ENCODE results near the gene TERT. TPM values are rescaled to one million over a fixed set of nuclear protein-coding genes. Genes with fewer than 3 reads are reported as not detected.

TERT gene
- total and polyA plus RNA-seq, 2 of the 4 experiments (the other 2 are of a cell fraction), result not detected

DNA sequence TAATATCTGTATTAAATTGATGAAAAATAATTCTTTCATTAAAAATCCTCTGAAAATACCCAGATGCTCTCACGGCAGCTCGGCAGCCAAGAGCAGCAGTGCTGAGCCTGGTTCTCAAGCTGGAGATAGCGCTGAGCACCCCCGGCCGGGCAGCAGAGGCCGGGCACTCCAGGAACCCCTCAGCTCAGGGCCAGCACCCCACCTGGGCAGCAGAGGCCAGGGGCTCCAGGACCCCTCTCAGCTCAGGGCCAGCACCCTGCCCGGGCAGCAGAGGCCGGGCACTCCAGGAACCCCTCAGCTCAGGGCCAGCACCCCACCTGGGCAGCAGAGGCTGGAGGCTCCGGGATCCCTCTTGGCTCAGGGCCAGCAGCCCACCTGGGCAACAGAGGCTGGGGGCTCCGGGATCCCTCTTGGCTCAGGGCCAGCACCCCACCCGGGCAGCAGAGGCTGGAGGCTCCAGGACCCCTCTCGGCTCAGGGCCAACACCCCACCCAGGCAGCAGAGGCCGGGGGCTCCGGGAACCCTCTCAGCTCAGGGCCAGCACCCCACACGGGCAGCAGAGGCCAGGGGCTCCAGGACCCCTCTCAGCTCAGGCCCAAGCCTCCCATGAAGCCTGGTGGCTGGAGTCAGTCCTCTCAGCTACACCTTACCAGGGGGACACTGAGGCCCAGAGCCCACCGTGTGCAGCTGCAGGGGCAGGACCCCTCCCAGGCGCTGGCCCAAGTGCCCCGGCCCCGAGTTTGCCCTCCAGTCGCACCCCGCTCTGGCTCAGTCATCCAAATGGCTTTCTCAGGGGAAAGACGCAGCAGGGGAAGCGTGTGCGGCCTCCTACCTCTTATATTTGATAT is 28.3 kb upstream of the TERT start:
- CTCF ChIA-PET, result no interaction called here

More for the DNA sequence above, 28.3 kb upstream of the TERT start:
- no peak overlapping the region for H3K4me2 ChIP-seq (ENCODE audit: low read depth, low read length)
- peaks cover 0 to 6% of the 10 kb centered on the region in 2 experiments; a peak in 2 of 4 replicates for H3K79me1 ChIP-seq (ENCODE audit: low read depth in 1 of 2, low read length in 2 of 2)
- H2AFZ ChIP-seq (replicated peaks; ENCODE audit: low read length, poor library complexity), result no peak overlapping the region
- H3K9me1 ChIP-seq (ENCODE audit: insufficient read depth, low read length), result no peaks in the 10 kb centered on the region
- H3K14ac ChIP-seq (replicated peaks; ENCODE audit: low read depth, low read length), result no peak overlapping the region
- H3K27me3 ChIP-seq (ENCODE audit: control insufficient read depth, insufficient read depth, low read length), result no peaks in the 10 kb centered on the region
- no peak overlapping the region for H2AK5ac ChIP-seq (ENCODE audit: low read depth, low read length)
- peaks cover 5% of the 10 kb centered on the region for H3K9me3 ChIP-seq (ENCODE audit: control insufficient read depth, insufficient read depth, low read length)
- 94% methylated on average over 5 of the region's 24 CpGs; no CpG with 5 or more reads in 1 of the 2 experiments for WGBS, 2 experiments (ENCODE audit: extremely low coverage in 2 of 2, insufficient read length in 1 of 2)
- dilution Hi-C loops (cut with HindIII; ENCODE audit: low sequenced_read_pairs, unreplicated experiment) (no loop called here), in situ Hi-C loops (cut with MboI; ENCODE audit: low sequenced_read_pairs) (no loop called here), intact Hi-C loops (cut with micrococcal nuclease) (no loop called here)
- POLR2A ChIA-PET (ENCODE audit: unreplicated experiment), result no interaction called here
- no peak overlapping the region for H3K18ac ChIP-seq (ENCODE audit: low read depth, low read length)
- H2BK20ac ChIP-seq (ENCODE audit: low read depth, low read length), result no peak overlapping the region
- no peak for DNase-seq
- ATAC-seq (ENCODE audit: low read depth), result no peak
- no peak overlapping the region for H2BK120ac ChIP-seq (ENCODE audit: low read depth, low read length)
- H3K4me1 ChIP-seq (ENCODE audit: control insufficient read depth, insufficient read depth, low read length), result peaks cover 1% of the 10 kb centered on the region; the same call in 1 of the 2 replicates
- H4K91ac ChIP-seq (ENCODE audit: insufficient read depth, low read depth, low read length), result no peak overlapping the region
- no peak overlapping the region for H3K4me3 ChIP-seq (ENCODE audit: insufficient read depth, low read depth, low read length)
- no peak overlapping the region for H2BK15ac ChIP-seq (ENCODE audit: low read depth, low read length)
- no peak overlapping the region for H3K9ac ChIP-seq (ENCODE audit: low read depth, low read length)
- H4K20me1 ChIP-seq (ENCODE audit: insufficient read depth, low read length), result peaks cover 4% of the 10 kb centered on the region
- no peak overlapping the region for H2BK5ac ChIP-seq (ENCODE audit: low read depth, low read length, poor library complexity, severe bottlenecking)
- H3K4ac ChIP-seq (ENCODE audit: low read depth, low read length), result no peak overlapping the region
- no peak overlapping the region for H4K5ac ChIP-seq (ENCODE audit: low read depth, low read length)
- H3K56ac ChIP-seq (ENCODE audit: extremely low read depth, insufficient read depth, low read length), result no peak overlapping the region
- H2AK9ac ChIP-seq (replicated peaks; ENCODE audit: low read depth, low read length, poor library complexity), result no peak overlapping the region
- H3K27ac ChIP-seq (ENCODE audit: insufficient read depth, low read length), result no peak overlapping the region
- no peak for TF ChIP-seq CHD1 (IDR thresholded peaks at IDR 0.05; ENCODE audit: low read depth, low read length)
- no peak for TF ChIP-seq SMC3 (IDR thresholded peaks at IDR 0.05; ENCODE audit: low read depth, low read length)
- no peak for TF ChIP-seq MAFK (IDR thresholded peaks at IDR 0.05; ENCODE audit: low read depth, low read length)
- TF ChIP-seq, protein P1, sequence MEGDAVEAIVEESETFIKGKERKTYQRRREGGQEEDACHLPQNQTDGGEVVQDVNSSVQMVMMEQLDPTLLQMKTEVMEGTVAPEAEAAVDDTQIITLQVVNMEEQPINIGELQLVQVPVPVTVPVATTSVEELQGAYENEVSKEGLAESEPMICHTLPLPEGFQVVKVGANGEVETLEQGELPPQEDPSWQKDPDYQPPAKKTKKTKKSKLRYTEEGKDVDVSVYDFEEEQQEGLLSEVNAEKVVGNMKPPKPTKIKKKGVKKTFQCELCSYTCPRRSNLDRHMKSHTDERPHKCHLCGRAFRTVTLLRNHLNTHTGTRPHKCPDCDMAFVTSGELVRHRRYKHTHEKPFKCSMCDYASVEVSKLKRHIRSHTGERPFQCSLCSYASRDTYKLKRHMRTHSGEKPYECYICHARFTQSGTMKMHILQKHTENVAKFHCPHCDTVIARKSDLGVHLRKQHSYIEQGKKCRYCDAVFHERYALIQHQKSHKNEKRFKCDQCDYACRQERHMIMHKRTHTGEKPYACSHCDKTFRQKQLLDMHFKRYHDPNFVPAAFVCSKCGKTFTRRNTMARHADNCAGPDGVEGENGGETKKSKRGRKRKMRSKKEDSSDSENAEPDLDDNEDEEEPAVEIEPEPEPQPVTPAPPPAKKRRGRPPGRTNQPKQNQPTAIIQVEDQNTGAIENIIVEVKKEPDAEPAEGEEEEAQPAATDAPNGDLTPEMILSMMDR (conservative IDR thresholded peaks at IDR 0.05; ENCODE audit: low read depth, low read length), result no peak
- TF ChIP-seq, protein P2, sequence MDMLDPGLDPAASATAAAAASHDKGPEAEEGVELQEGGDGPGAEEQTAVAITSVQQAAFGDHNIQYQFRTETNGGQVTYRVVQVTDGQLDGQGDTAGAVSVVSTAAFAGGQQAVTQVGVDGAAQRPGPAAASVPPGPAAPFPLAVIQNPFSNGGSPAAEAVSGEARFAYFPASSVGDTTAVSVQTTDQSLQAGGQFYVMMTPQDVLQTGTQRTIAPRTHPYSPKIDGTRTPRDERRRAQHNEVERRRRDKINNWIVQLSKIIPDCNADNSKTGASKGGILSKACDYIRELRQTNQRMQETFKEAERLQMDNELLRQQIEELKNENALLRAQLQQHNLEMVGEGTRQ (IDR thresholded peaks at IDR 0.05; ENCODE audit: low read depth, low read length), result no peak
- no peak for TF ChIP-seq CEBPB (IDR thresholded peaks at IDR 0.05; ENCODE audit: low read depth, low read length)
- no peak for TF ChIP-seq BHLHE40 (IDR thresholded peaks at IDR 0.05; ENCODE audit: low read depth, low read length)
- no peak for TF ChIP-seq RAD21 (IDR thresholded peaks at IDR 0.05; ENCODE audit: low read length)
- TF ChIP-seq POLR2A (IDR thresholded peaks at IDR 0.05; ENCODE audit: low read depth, low read length), result no peak
- TF ChIP-seq MXI1 (IDR thresholded peaks at IDR 0.05; ENCODE audit: borderline replicate concordance, low read depth, low read length), result no peak
- TF ChIP-seq, protein P3, sequence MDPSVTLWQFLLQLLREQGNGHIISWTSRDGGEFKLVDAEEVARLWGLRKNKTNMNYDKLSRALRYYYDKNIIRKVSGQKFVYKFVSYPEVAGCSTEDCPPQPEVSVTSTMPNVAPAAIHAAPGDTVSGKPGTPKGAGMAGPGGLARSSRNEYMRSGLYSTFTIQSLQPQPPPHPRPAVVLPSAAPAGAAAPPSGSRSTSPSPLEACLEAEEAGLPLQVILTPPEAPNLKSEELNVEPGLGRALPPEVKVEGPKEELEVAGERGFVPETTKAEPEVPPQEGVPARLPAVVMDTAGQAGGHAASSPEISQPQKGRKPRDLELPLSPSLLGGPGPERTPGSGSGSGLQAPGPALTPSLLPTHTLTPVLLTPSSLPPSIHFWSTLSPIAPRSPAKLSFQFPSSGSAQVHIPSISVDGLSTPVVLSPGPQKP (IDR thresholded peaks at IDR 0.05; ENCODE audit: borderline replicate concordance, low read depth, low read length), result no peak
- TF ChIP-seq RFX5 (IDR thresholded peaks at IDR 0.05; ENCODE audit: low read depth, low read length), result no peak
- TF ChIP-seq FOS (IDR thresholded peaks at IDR 0.05; ENCODE audit: low read depth, low read length), result no peak
- no peak for TF ChIP-seq RCOR1 (IDR thresholded peaks at IDR 0.05; ENCODE audit: insufficient replicate concordance, low read length)
- no peak for TF ChIP-seq MAZ (IDR thresholded peaks at IDR 0.05; ENCODE audit: borderline replicate concordance, low read depth, low read length)
- H3K23ac ChIP-seq (ENCODE audit: low read depth, low read length), result no peak overlapping the region
- H4K8ac ChIP-seq (ENCODE audit: low read depth in 2 of 2, low read length in 2 of 2), result no peak overlapping the region
- H3K36me3 ChIP-seq (ENCODE audit: control insufficient read depth, insufficient read depth, low read length), result peaks cover 56% of the 10 kb centered on the region
- BruUV-seq (replicated peaks), result no TSS peak
